ENCODE results near the gene SLC6A6.

Gene SLC6A6

DNA sequence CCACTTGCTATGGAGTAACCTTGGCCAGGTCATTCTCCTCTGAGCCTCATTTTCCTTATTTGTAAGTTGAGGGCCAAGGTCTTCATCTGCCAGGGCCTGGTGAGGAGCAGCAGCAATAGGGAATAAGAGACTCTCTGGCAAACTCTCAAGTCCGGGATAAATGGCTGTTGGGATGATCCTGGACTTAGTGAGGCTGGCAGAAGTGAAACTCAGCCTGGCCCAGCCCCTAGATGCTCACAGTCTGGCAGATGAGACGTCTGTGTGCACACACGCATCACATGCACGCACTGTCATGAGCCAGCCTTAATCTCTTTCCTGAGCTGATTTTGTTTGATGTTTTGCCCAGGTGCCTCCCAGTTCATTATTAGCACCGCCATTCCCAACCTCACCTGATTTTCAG lies 26.8 kb downstream of the SLC6A6 start:
- Histone ChIP-seq H3K27me3 (no peaks in the 10 kb centered on the region), H3K9me3 (no peaks in the 10 kb centered on the region), H3K27ac (peak overlapping the region; percentile 98), H3K4me3 (ENCODE audit: low read depth in 1 of 2, low read length in 1 of 2) (no peak overlapping the region), H3K4me1 (ENCODE audit: control insufficient read depth in 1 of 2, insufficient read depth in 1 of 2, low read depth in 1 of 2, low read length in 1 of 2) (peaks cover 99 to 100% of the 10 kb centered on the region in 2 experiments), H3K36me3 (peaks cover 43% of the 10 kb centered on the region)
- TF ChIP-seq, protein P1, sequence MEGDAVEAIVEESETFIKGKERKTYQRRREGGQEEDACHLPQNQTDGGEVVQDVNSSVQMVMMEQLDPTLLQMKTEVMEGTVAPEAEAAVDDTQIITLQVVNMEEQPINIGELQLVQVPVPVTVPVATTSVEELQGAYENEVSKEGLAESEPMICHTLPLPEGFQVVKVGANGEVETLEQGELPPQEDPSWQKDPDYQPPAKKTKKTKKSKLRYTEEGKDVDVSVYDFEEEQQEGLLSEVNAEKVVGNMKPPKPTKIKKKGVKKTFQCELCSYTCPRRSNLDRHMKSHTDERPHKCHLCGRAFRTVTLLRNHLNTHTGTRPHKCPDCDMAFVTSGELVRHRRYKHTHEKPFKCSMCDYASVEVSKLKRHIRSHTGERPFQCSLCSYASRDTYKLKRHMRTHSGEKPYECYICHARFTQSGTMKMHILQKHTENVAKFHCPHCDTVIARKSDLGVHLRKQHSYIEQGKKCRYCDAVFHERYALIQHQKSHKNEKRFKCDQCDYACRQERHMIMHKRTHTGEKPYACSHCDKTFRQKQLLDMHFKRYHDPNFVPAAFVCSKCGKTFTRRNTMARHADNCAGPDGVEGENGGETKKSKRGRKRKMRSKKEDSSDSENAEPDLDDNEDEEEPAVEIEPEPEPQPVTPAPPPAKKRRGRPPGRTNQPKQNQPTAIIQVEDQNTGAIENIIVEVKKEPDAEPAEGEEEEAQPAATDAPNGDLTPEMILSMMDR (IDR thresholded peaks at IDR 0.05) = no peak

DNA sequence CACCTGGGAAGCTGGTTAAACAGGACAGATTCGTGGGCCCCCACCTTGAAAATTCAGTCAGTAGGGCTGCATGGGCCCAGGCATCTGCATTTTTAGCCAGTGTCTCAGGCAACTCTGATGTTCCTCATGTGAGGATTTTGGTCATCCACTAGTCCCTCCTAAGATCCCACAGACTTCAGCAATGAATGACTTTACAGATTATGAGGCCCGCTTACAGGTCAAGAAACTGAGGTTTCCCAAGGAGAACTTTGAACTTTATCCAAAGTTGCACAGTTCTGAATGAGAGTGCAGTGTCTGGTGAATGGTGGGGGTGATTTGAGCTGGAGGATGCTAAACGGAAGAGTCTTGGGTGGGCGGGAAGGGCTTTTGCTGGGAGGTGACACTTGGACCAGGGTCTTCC lies 27.2 kb downstream of the SLC6A6 start:
- H3K4me3 ChIP-seq (ENCODE audit: low read depth in 1 of 2, low read length in 1 of 2) = peak overlapping the region in 1 of 2 experiments; percentile 64
- no peaks in the 10 kb centered on the region for H3K27me3 ChIP-seq
- H3K4me1 ChIP-seq (ENCODE audit: control insufficient read depth in 1 of 2, insufficient read depth in 1 of 2, low read depth in 1 of 2, low read length in 1 of 2) = peaks cover 99 to 100% of the 10 kb centered on the region in 2 experiments
- TF ChIP-seq, protein P1 (IDR thresholded peaks at IDR 0.05) = no peak
- H3K9me3 ChIP-seq = no peaks in the 10 kb centered on the region
- H3K36me3 ChIP-seq = peaks cover 42% of the 10 kb centered on the region
- H3K27ac ChIP-seq = peak overlapping the region; percentile 98

DNA sequence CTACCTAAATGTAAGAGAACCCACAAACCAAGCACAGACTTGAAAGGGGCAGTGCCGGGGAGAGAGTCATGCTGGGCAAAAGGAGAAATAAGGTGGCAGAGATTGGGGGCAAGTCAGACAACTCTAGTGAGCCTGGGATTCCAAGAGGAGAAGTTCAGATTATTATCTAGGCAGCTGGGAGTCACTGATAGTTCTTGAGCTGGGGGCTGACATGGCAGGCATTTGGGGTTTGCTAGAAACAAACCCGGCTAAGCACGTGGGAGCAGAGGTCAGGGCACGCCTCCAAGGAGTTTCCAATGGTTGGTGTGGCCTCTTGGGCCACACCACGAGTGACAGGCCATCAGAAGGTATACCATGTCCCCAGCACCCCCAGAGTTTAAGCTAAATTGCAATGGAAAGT lies 27.6 kb downstream of the SLC6A6 start:
- H3K4me1 ChIP-seq (ENCODE audit: control insufficient read depth in 1 of 2, insufficient read depth in 1 of 2, low read depth in 1 of 2, low read length in 1 of 2) = peaks cover 99 to 100% of the 10 kb centered on the region in 2 experiments
- H3K27ac ChIP-seq = peak overlapping the region; percentile 98
- H3K27me3 ChIP-seq = no peaks in the 10 kb centered on the region
- H3K9me3 ChIP-seq = no peaks in the 10 kb centered on the region
- TF ChIP-seq, protein P1 (IDR thresholded peaks at IDR 0.05) = no peak
- H3K36me3 ChIP-seq = peaks cover 42% of the 10 kb centered on the region
- H3K4me3 ChIP-seq (ENCODE audit: low read depth in 1 of 2, low read length in 1 of 2) = peak overlapping the region; percentile 14 to 64

DNA sequence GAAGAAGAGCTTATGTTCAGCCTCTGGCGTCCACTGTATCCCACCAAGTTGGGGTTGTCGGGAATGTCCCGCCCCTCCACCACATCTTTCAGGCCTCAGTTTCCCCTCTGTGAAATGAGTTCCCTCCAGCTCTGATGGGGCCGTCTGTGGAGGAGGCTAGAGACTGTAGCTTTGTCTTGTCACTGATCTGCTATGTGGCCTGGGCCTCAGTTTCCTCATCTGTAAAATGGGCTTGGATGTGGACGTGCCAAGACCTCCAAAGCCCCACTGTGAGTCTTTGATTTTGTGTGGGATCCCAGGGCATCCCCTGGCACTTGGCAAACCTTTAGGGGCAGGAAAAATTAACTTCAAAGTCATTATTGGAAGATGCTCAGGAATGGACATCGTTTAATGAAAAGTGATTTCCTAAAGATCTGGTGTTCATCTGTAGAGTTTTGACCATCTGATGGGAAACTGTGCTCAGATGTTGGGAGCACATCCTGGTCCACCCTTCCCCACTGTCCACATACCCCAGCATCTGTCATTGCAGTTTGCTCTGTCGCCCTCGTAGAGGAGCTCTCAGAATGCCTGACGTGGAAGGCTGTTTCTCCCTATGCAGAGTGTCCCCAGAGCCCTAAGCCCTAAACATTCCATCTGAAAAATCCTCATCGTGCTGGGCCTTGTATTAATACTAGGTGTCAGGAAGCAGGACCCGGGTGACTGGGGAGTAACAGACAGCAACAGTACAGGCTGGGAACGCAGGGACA lies 28.5 kb downstream of the SLC6A6 start:
- no peaks in the 10 kb centered on the region for H3K27me3 ChIP-seq
- H3K36me3 ChIP-seq = peaks cover 46% of the 10 kb centered on the region
- peaks cover 99 to 100% of the 10 kb centered on the region in 2 experiments for H3K4me1 ChIP-seq (ENCODE audit: control insufficient read depth in 1 of 2, insufficient read depth in 1 of 2, low read depth in 1 of 2, low read length in 1 of 2)
- H3K9me3 ChIP-seq = no peaks in the 10 kb centered on the region
- H3K4me3 ChIP-seq (ENCODE audit: low read depth in 1 of 2, low read length in 1 of 2) = peak overlapping the region; percentile 57 to 64
- H3K27ac ChIP-seq = peak overlapping the region; percentile 98
- TF ChIP-seq, protein P1 (IDR thresholded peaks at IDR 0.05) = no peak

DNA sequence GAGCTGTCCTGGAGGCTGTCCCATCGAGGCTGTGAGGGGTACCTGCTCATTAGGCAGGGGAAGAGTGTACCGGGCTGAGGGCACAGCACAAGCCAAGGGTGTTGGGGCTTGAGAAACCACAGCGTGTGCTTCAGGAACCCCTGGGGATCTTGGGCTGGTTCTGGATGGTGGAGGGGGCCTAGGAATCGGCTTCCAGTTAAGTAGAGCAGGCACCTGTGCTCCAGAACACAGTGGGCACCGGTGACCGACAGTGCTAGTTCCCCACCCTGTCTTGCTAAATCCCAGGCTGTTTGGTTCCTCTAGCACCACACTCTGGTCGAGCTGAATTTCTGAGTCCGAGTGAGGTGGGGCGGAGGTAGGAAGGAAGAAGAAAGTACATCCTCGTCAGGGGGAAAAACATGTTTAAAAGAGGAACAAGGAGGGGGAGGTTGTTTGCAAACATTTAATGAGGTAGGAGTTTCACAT lies 29.1 kb downstream of the SLC6A6 start:
- peaks cover 99 to 100% of the 10 kb centered on the region in 2 experiments for H3K4me1 ChIP-seq (ENCODE audit: control insufficient read depth in 1 of 2, insufficient read depth in 1 of 2, low read depth in 1 of 2, low read length in 1 of 2)
- H3K27me3 ChIP-seq = no peaks in the 10 kb centered on the region
- TF ChIP-seq, protein P1 (IDR thresholded peaks at IDR 0.05) = peak; percentile 88
- H3K36me3 ChIP-seq = peaks cover 45% of the 10 kb centered on the region
- no peaks in the 10 kb centered on the region for H3K9me3 ChIP-seq
- peak overlapping the region; percentile 98 for H3K27ac ChIP-seq
- peak overlapping the region; percentile 57 to 64 for H3K4me3 ChIP-seq (ENCODE audit: low read depth in 1 of 2, low read length in 1 of 2)

Measured in neutrophil (primary cell).